H9 (cell line): ENCODE data around the gene ZAP70. TPM values are rescaled to one million over a fixed set of nuclear protein-coding genes. Genes with fewer than 3 reads are reported as not detected.
A peak's percentile ranks its signal among the peaks of the same experiment; 100 is the strongest.

ENCODE experiments used
- DNase-seq: peaks from one replicate; pipeline ENCODE4 v3.0.0-alpha.2; 2017
- H2AFZ ChIP-seq: one replicate; pipeline ENCODE4 v1.6.1; 2013; ENCODE audit warnings: mild to moderate bottlenecking, low read length, control low read depth, moderate library complexity
- H2AK5ac ChIP-seq: 2 replicates; pipeline ENCODE4 v1.6.1; 2013; ENCODE audit warnings: low read length, control low read depth, mixed read lengths; ENCODE audit not compliant: insufficient read length
- H2BK120ac ChIP-seq: one replicate; pipeline ENCODE4 v1.6.1; 2013; ENCODE audit warnings: low read depth, mild to moderate bottlenecking, low read length, control low read depth, inconsistent platforms; ENCODE audit not compliant: poor library complexity, severe bottlenecking
- H2BK12ac ChIP-seq: 2 replicates; pipeline ENCODE4 v1.6.1; 2013; ENCODE audit warnings: low read length, control low read depth, mixed read lengths, low read depth; ENCODE audit not compliant: insufficient read length
- H2BK15ac ChIP-seq: 2 replicates; pipeline ENCODE4 v1.6.1; 2013; ENCODE audit warnings: low read depth, low read length, control low read depth
- H2BK20ac ChIP-seq: one replicate; pipeline ENCODE4 v1.6.1; 2013; ENCODE audit warnings: low read depth, mild to moderate bottlenecking, low read length, control low read depth, inconsistent platforms; ENCODE audit not compliant: poor library complexity, severe bottlenecking
- H2BK5ac ChIP-seq: 2 replicates; pipeline ENCODE4 v1.6.1; 2013; ENCODE audit warnings: low read length, control low read depth, mixed read lengths; ENCODE audit not compliant: insufficient read length
- H3K14ac ChIP-seq: 2 replicates; pipeline ENCODE4 v1.6.1; 2013; ENCODE audit warnings: low read length, control low read depth; ENCODE audit not compliant: insufficient read depth
- H3K18ac ChIP-seq: 2 replicates; pipeline ENCODE4 v1.6.1; 2013; ENCODE audit warnings: low read depth, mild to moderate bottlenecking, mixed read lengths, low read length, control low read depth; ENCODE audit not compliant: insufficient read length
- H3K23ac ChIP-seq: 2 replicates; pipeline ENCODE4 v1.6.1; 2013; ENCODE audit warnings: low read length, control low read depth, mixed read lengths, low read depth; ENCODE audit not compliant: insufficient read length
- H3K23me2 ChIP-seq: 2 replicates; pipeline ENCODE4 v1.6.1; 2013; ENCODE audit warnings: low read depth, mild to moderate bottlenecking, mixed read lengths, low read length, control low read depth; ENCODE audit not compliant: insufficient read length, poor library complexity, severe bottlenecking
- H3K27ac ChIP-seq: 2 replicates; pipeline ENCODE4 v1.5.1; 2013; ENCODE audit warnings: low read length, control low read depth, mixed read lengths, low read depth; ENCODE audit not compliant: insufficient read length
- H3K27me3 ChIP-seq: 2 replicates; pipeline ENCODE4 v1.6.1; 2013; ENCODE audit warnings: low read length, control low read depth, inconsistent platforms; ENCODE audit not compliant: insufficient read depth
- H3K4ac ChIP-seq: 2 replicates; pipeline ENCODE4 v1.6.1; 2013; ENCODE audit warnings: low read depth, mild to moderate bottlenecking, control low read depth, inconsistent platforms, low read length, moderate library complexity
- H3K4me1 ChIP-seq: 2 replicates; pipeline ENCODE4 v1.6.1; 2013; ENCODE audit warnings: low read length, control low read depth, inconsistent platforms; ENCODE audit not compliant: insufficient read depth
- H3K4me2 ChIP-seq: 2 replicates; pipeline ENCODE4 v1.6.1; 2013; ENCODE audit warnings: low read length, control low read depth, mixed read lengths; ENCODE audit not compliant: insufficient read length, insufficient read depth
- H3K56ac ChIP-seq: 2 replicates; pipeline ENCODE4 v1.6.1; 2013; ENCODE audit warnings: low read depth, mild to moderate bottlenecking, mixed read lengths, low read length, control low read depth; ENCODE audit not compliant: insufficient read length
- H3K79me1 ChIP-seq: 2 replicates; pipeline ENCODE4 v1.6.1; 2013; ENCODE audit warnings: low read depth, mild to moderate bottlenecking, moderate library complexity, low read length, control low read depth, inconsistent platforms; ENCODE audit not compliant: insufficient read depth, poor library complexity, severe bottlenecking
- H3K79me2 ChIP-seq: 2 replicates; pipeline ENCODE4 v1.6.1; 2013; ENCODE audit warnings: low read length, control low read depth, inconsistent platforms; ENCODE audit not compliant: insufficient read depth
- H3K9ac ChIP-seq: 2 replicates; pipeline ENCODE4 v1.6.1; 2013; ENCODE audit warnings: low read length, control low read depth, mixed read lengths; ENCODE audit not compliant: insufficient read length; ENCODE audit errors: extremely low read depth
- H3K9me3 ChIP-seq: one replicate; pipeline ENCODE4 v1.6.1; 2013; ENCODE audit warnings: low read depth, low read length, inconsistent platforms; ENCODE audit not compliant: control insufficient read depth
- H3T11ph ChIP-seq: one replicate; pipeline ENCODE4 v1.6.1; 2013; ENCODE audit warnings: mild to moderate bottlenecking, low read length, control low read depth, inconsistent platforms
- H4K20me1 ChIP-seq: one replicate; pipeline ENCODE4 v1.6.1; 2013; ENCODE audit not compliant: control insufficient read depth, insufficient read length, insufficient read depth
- H4K5ac ChIP-seq: 2 replicates; pipeline ENCODE4 v1.6.1; 2013; ENCODE audit warnings: low read depth, mild to moderate bottlenecking, mixed read lengths, low read length, control low read depth; ENCODE audit not compliant: insufficient read length
- H4K8ac ChIP-seq: replicated peaks from 2 replicates; pipeline ENCODE4 v1.6.1; 2013; ENCODE audit warnings: low read length, control low read depth, mixed read lengths, low read depth; ENCODE audit not compliant: insufficient read length
- H4K91ac ChIP-seq: 2 replicates; pipeline ENCODE4 v1.6.1; 2013; ENCODE audit warnings: low read depth, mild to moderate bottlenecking, moderate library complexity, mixed read lengths, low read length, control low read depth; ENCODE audit not compliant: insufficient read length
- H3K27ac Mint-ChIP-seq, 3 experiments: 2 replicates in 2 of 3; 3 replicates in 1 of 3; pipeline ENCODE4 v1.8.0; 2020 to 2021; ENCODE audit warnings: mixed read lengths in 3 of 3, mild to moderate bottlenecking in 1 of 3, moderate library complexity in 1 of 3
- H3K27me3 Mint-ChIP-seq: 2 replicates; pipeline ENCODE4 v1.8.0; 2021; ENCODE audit warnings: low read depth, mild to moderate bottlenecking, moderate library complexity, mixed read lengths
- H3K36me3 Mint-ChIP-seq, 3 experiments: 2 replicates in 2 of 3; 3 replicates in 1 of 3; pipeline ENCODE4 v1.8.0; 2020 to 2021; ENCODE audit warnings: low read depth in 3 of 3, mixed read lengths in 3 of 3; ENCODE audit not compliant: insufficient read depth in 1 of 3
- H3K4me1 Mint-ChIP-seq, 2 experiments: 2 replicates each; pipeline ENCODE4 v1.8.0; 2020; ENCODE audit warnings: mixed read lengths in 2 of 2
- H3K4me3 Mint-ChIP-seq, 2 experiments: 2 replicates in 1 of 2; 3 replicates in 1 of 2; pipeline ENCODE4 v1.8.0; 2020 to 2021; ENCODE audit warnings: mild to moderate bottlenecking in 2 of 2, mixed read lengths in 2 of 2, moderate library complexity in 1 of 2
- H3K9me3 Mint-ChIP-seq, 2 experiments: 2 replicates in 1 of 2; 3 replicates in 1 of 2; pipeline ENCODE4 v1.8.0; 2020; ENCODE audit warnings: mild to moderate bottlenecking in 2 of 2, mixed read lengths in 2 of 2, moderate library complexity in 1 of 2
- CTCF ChIP-seq: fragments of 200-600 bp; sonication (generic); conservative IDR thresholded peaks from 3 replicates; pipeline ENCODE4 v1.8.0; 2021; ENCODE audit warnings: antibody characterized with exemption, mild to moderate bottlenecking
- WGBS: extraction: QIAGEN DNeasy Blood & Tissue Kit; methylation state at CpG from one replicate; pipeline ENCODE4 v1.1.7; 2013; ENCODE audit warnings: missing lambda C conversion rate, low lambda C conversion rate, mixed read lengths; ENCODE audit not compliant: insufficient read length; ENCODE audit errors: extremely low coverage; 5-methylcytosine and 5-hydroxymethylcytosine counted together
- total RNA-seq: library from RNA; stranded (reverse); gene quantifications from 2 replicates; pipeline ENCODE4 v1.2.1, GENCODE V29; 2021

ZAP70 gene
- total RNA-seq, 1 experiment from 2014 or later: 0.24 TPM

GRCh38 chr2:97697252-97698235 lies 15.8 kb upstream of the ZAP70 start:
- Mint-ChIP-seq H3K27me3 (peaks cover 6% of the 10 kb centered on the region), H3K27ac (no peak overlapping the region), H3K9me3 (no peaks in the 10 kb centered on the region; a peak in 2 of 5 replicates), H3K4me3 (no peak overlapping the region), H3K36me3 (no peaks in the 10 kb centered on the region), H3K4me1 (peaks cover 11 to 16% of the 10 kb centered on the region in 2 experiments)
- no peak overlapping the region for H4K5ac ChIP-seq
- H3T11ph ChIP-seq: no peak overlapping the region
- H3K4ac ChIP-seq: no peak overlapping the region
- no peak overlapping the region for H3K9ac ChIP-seq
- H2AFZ ChIP-seq: no peak overlapping the region
- no peaks in the 10 kb centered on the region for H3K27me3 ChIP-seq
- H3K79me1 ChIP-seq: no peaks in the 10 kb centered on the region
- no peaks in the 10 kb centered on the region for H3K9me3 ChIP-seq
- H2BK12ac ChIP-seq: no peak overlapping the region
- no peak overlapping the region for H3K27ac ChIP-seq
- no peak overlapping the region for H4K8ac ChIP-seq
- no peak overlapping the region for H3K4me2 ChIP-seq
- H4K20me1 ChIP-seq: no peaks in the 10 kb centered on the region
- no peaks in the 10 kb centered on the region for H3K79me2 ChIP-seq
- H3K14ac ChIP-seq: no peak overlapping the region
- no peak overlapping the region for H4K91ac ChIP-seq
- H3K23ac ChIP-seq: no peak overlapping the region
- no peak overlapping the region for H2BK20ac ChIP-seq
- H3K18ac ChIP-seq: no peak overlapping the region
- H2BK5ac ChIP-seq: no peak overlapping the region
- no CpG with 5 or more reads among the region's 14 CpGs for WGBS
- H3K56ac ChIP-seq: no peak overlapping the region
- H3K23me2 ChIP-seq: no peaks in the 10 kb centered on the region
- H2AK5ac ChIP-seq: no peak overlapping the region
- no peaks in the 10 kb centered on the region for H3K4me1 ChIP-seq
- peak; percentile 82 for DNase-seq
- TF ChIP-seq CTCF: peak; percentile 98
- H2BK15ac ChIP-seq: no peak overlapping the region
- no peak overlapping the region for H2BK120ac ChIP-seq
